ENCODE results near the gene TAF11L9. TPM values are rescaled to one million over a fixed set of nuclear protein-coding genes. Genes with fewer than 3 reads are reported as not detected.
"Not testable (repeated sequence)": the region's sequence is repeated elsewhere in the genome, so short reads cannot be mapped to it uniquely, and the experiment has no call there.

The TAF11L9 gene
- total RNA-seq, 2 donors from 2014 or later = not detected

- no peaks in the 10 kb centered on the region for H3K4me1 ChIP-seq
- no peaks in the 10 kb centered on the region for H3K36me3 ChIP-seq
- DNase-seq (ENCODE audit: low spot score) = no peak
- no peak overlapping the region for H3K4me3 ChIP-seq
- H3K27ac ChIP-seq = no peak overlapping the region
- no peaks in the 10 kb centered on the region for H3K27me3 ChIP-seq
- TF ChIP-seq CTCF (IDR thresholded peaks at IDR 0.05) = no peak
- H3K9me3 ChIP-seq = no peaks in the 10 kb centered on the region
Measured at GRCh38 chr5:17604951-17605350, 10.8 kb upstream of the TAF11L9 start.

- not testable (repeated sequence) for H3K4me3 ChIP-seq; H3K27ac ChIP-seq; H3K9me3 ChIP-seq; H3K27me3 ChIP-seq; DNase-seq (ENCODE audit: low spot score); H3K4me1 ChIP-seq; H3K36me3 ChIP-seq
Measured at GRCh38 chr5:17603880-17604279, 9.7 kb upstream of the TAF11L9 start, which contains the start of gene TAF11L11. Gene TAF11L11, plus strand, starts transcription at chr5:17604183.

- not testable (repeated sequence) for H3K27me3 ChIP-seq; H3K4me1 ChIP-seq; H3K27ac ChIP-seq; DNase-seq (ENCODE audit: low spot score); H3K36me3 ChIP-seq; H3K4me3 ChIP-seq; H3K9me3 ChIP-seq
Measured at GRCh38 chr5:17597728-17598127, 3.5 kb upstream of the TAF11L9 start, which contains the start of gene TAF11L10. Gene TAF11L10, minus strand, starts transcription at chr5:17597828.

- H3K27me3 ChIP-seq; H3K9me3 ChIP-seq; DNase-seq (ENCODE audit: low spot score); H3K4me3 ChIP-seq; H3K27ac ChIP-seq; H3K36me3 ChIP-seq; H3K4me1 ChIP-seq: not testable (repeated sequence)
Measured at GRCh38 chr5:17590860-17591259, 3.3 kb downstream of the TAF11L9 start, which contains the start of gene TAF11L8. Gene TAF11L8, minus strand, starts transcription at chr5:17590960.

GRCh38 chr5:17585658-17586057, 8.5 kb downstream of the TAF11L9 start, which contains the start of gene TAF11L7:
Gene TAF11L7, minus strand, starts transcription at chr5:17585758.
- not testable (repeated sequence) for H3K4me1 ChIP-seq; H3K4me3 ChIP-seq; H3K9me3 ChIP-seq; H3K36me3 ChIP-seq; H3K27ac ChIP-seq; H3K27me3 ChIP-seq; DNase-seq (ENCODE audit: low spot score)

Other genes starting within 250 kb of the TAF11L9 start
- gene TAF11L2, start 96.2 kb downstream of the TAF11L9 start, total RNA-seq = not detected
- gene TAF11L3, start 76.0 kb downstream of the TAF11L9 start, total RNA-seq = not detected
- not detected for gene TAF11L4, start 72.6 kb downstream of the TAF11L9 start, total RNA-seq
- not detected for gene TAF11L5, start 69.2 kb downstream of the TAF11L9 start, total RNA-seq
- gene TAF11L6, start 65.7 kb downstream of the TAF11L9 start, total RNA-seq = not detected
- not detected for gene TAF11L7, start 8.6 kb downstream of the TAF11L9 start, total RNA-seq
- gene TAF11L8, start 3.4 kb downstream of the TAF11L9 start, total RNA-seq = not detected
- gene TAF11L10, start 3.4 kb upstream of the TAF11L9 start, total RNA-seq = not detected
- gene TAF11L11, start 9.8 kb upstream of the TAF11L9 start, total RNA-seq = not detected
- gene TAF11L12, start 16.0 kb upstream of the TAF11L9 start, total RNA-seq = not detected
- not detected for gene TAF11L13, start 37.7 kb upstream of the TAF11L9 start, total RNA-seq
- gene TAF11L14, start 40.1 kb upstream of the TAF11L9 start, total RNA-seq = not detected